Type B pancreatic cell (in vitro differentiated cells): Measurements from ENCODE around the gene PISD. TPM values are rescaled to one million over a fixed set of nuclear protein-coding genes. Genes with fewer than 3 reads are reported as not detected.

Experiments used
- DNase-seq: peaks from one replicate; pipeline ENCODE4 v3.0.0; 2021; ENCODE audit warnings: mixed read lengths; ENCODE audit not compliant: unreplicated experiment; ENCODE audit errors: extremely low spot score
- H3K27ac Mint-ChIP-seq: 2 replicates; pipeline ENCODE4 v1.8.0; 2021; ENCODE audit warnings: mild to moderate bottlenecking, mixed read lengths
- H3K27me3 Mint-ChIP-seq: 2 replicates; pipeline ENCODE4 v1.8.0; 2021; ENCODE audit warnings: mixed read lengths
- H3K36me3 Mint-ChIP-seq: 2 replicates; pipeline ENCODE4 v1.8.0; 2021; ENCODE audit warnings: mixed read lengths
- H3K4me1 Mint-ChIP-seq: one replicate; pipeline ENCODE4 v1.8.0; 2021; ENCODE audit warnings: mixed read lengths; ENCODE audit not compliant: unreplicated experiment
- H3K4me3 Mint-ChIP-seq: 2 replicates; pipeline ENCODE4 v1.8.0; 2021; ENCODE audit warnings: mild to moderate bottlenecking, mixed read lengths
- H3K9me3 Mint-ChIP-seq: 2 replicates; pipeline ENCODE4 v1.8.0; 2021; ENCODE audit warnings: mixed read lengths
- total RNA-seq: library from RNA; stranded (reverse); gene quantifications from 2 replicates; pipeline ENCODE4 v1.2.1, GENCODE V29; 2021; ENCODE audit warnings: low replicate concordance
- TF ChIP-seq, protein P1 (sequence below): fragments of 200-600 bp; sonication (generic); conservative IDR thresholded peaks from 2 replicates; pipeline ENCODE4 v1.5.0; 2021; ENCODE audit warnings: antibody characterized with exemption, mild to moderate bottlenecking

PISD gene
- total RNA-seq, 1 donor from 2014 or later = 39.5 TPM

DNA sequence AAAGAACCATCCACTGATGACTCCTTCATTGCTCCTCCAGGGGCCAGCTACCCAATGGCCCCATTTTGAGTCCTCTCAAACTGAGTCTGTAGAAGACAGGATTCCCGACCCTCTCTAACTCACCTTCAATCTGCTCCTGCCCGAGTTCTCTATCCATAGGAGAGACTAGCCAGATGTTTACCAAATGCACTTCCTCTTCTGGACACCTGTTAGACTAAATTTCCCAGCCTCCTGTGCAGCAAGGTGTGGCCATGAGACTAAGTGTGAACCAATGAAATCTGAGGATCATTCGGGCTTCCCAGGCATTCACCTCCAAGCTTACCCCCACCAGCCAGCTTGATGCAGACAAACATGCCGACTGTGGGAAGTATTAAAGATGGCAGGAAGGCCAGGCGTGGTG, 7.6 kb downstream of the PISD start:
- Mint-ChIP-seq H3K27ac (peak overlapping the region; percentile 61), H3K36me3 (peaks cover 4% of the 10 kb centered on the region), H3K27me3 (no peaks in the 10 kb centered on the region), H3K4me3 (no peak overlapping the region), H3K4me1 (peaks cover 7% of the 10 kb centered on the region), H3K9me3 (no peaks in the 10 kb centered on the region)
- TF ChIP-seq, protein P1, sequence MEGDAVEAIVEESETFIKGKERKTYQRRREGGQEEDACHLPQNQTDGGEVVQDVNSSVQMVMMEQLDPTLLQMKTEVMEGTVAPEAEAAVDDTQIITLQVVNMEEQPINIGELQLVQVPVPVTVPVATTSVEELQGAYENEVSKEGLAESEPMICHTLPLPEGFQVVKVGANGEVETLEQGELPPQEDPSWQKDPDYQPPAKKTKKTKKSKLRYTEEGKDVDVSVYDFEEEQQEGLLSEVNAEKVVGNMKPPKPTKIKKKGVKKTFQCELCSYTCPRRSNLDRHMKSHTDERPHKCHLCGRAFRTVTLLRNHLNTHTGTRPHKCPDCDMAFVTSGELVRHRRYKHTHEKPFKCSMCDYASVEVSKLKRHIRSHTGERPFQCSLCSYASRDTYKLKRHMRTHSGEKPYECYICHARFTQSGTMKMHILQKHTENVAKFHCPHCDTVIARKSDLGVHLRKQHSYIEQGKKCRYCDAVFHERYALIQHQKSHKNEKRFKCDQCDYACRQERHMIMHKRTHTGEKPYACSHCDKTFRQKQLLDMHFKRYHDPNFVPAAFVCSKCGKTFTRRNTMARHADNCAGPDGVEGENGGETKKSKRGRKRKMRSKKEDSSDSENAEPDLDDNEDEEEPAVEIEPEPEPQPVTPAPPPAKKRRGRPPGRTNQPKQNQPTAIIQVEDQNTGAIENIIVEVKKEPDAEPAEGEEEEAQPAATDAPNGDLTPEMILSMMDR = no peak
- no peak for DNase-seq

DNA sequence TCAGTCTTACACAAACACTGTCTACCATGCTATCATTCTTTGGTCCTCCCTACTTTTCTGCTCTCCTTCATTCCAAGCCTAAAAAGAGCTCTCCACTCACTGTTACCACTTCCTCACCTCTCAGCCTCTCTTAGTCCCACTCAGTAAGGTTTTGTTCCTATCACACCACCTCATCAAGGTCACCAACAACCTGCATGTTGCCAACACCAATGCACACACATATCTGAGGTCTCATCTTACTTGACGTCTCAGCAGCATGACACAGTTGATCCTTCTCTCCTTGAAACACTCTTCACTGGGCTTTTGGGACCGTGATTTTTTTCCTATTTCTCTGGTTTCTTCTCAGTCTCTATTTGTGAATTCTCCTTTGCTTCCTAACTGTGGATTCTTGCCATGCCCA, 8.1 kb downstream of the PISD start:
- no peak for DNase-seq
- no peaks in the 10 kb centered on the region for H3K9me3 Mint-ChIP-seq
- TF ChIP-seq, protein P1 = no peak
- peaks cover 7% of the 10 kb centered on the region for H3K4me1 Mint-ChIP-seq
- peak overlapping the region; percentile 61 for H3K27ac Mint-ChIP-seq
- H3K27me3 Mint-ChIP-seq = no peaks in the 10 kb centered on the region
- no peak overlapping the region for H3K4me3 Mint-ChIP-seq
- H3K36me3 Mint-ChIP-seq = peaks cover 8% of the 10 kb centered on the region

GRCh38 chr22:31652911-31653684, 8.9 kb downstream of the PISD start:
- H3K9me3 Mint-ChIP-seq = no peaks in the 10 kb centered on the region
- TF ChIP-seq, protein P1 = no peak
- no peak overlapping the region for H3K4me3 Mint-ChIP-seq
- peaks cover 11% of the 10 kb centered on the region for H3K36me3 Mint-ChIP-seq
- H3K4me1 Mint-ChIP-seq = peaks cover 7% of the 10 kb centered on the region
- H3K27me3 Mint-ChIP-seq = no peaks in the 10 kb centered on the region
- peak overlapping the region; percentile 61 for H3K27ac Mint-ChIP-seq
- DNase-seq = no peak

GRCh38 chr22:31652088-31652487, 9.9 kb downstream of the PISD start:
- H3K4me3 Mint-ChIP-seq = no peak overlapping the region
- peaks cover 11% of the 10 kb centered on the region for H3K36me3 Mint-ChIP-seq
- no peaks in the 10 kb centered on the region for H3K27me3 Mint-ChIP-seq
- H3K4me1 Mint-ChIP-seq = peaks cover 7% of the 10 kb centered on the region
- no peaks in the 10 kb centered on the region for H3K9me3 Mint-ChIP-seq
- no peak overlapping the region for H3K27ac Mint-ChIP-seq
- no peak for DNase-seq
- TF ChIP-seq, protein P1 = no peak

DNA sequence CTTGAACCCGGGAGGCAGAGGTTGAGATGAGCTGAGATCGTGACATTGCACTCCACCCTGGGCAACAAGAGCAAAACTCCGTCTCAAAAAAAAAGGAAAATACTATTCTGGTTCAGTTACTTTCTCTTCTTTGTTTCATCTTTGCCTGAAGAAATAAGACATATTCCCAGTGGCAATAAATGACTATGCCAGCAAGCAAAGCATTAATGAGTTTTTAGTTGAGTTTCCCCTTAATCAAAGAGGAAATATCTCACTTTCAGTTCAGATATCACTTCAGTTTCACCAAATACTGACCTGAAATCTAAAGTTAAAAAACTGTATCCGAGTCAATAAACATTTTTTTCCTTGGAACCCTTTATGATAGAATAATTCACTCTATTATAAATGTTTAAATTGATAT, 10.4 kb downstream of the PISD start:
- H3K9me3 Mint-ChIP-seq = no peaks in the 10 kb centered on the region
- no peak overlapping the region for H3K4me3 Mint-ChIP-seq
- peak overlapping the region; percentile 65 for H3K27ac Mint-ChIP-seq
- no peak for DNase-seq
- H3K36me3 Mint-ChIP-seq = peaks cover 15% of the 10 kb centered on the region
- TF ChIP-seq, protein P1 = no peak
- H3K4me1 Mint-ChIP-seq = peaks cover 7% of the 10 kb centered on the region
- no peaks in the 10 kb centered on the region for H3K27me3 Mint-ChIP-seq
